Stimulated activated naive CD8-positive, alpha-beta T cell treated with anti-CD3 and anti-CD28 coated beads, Interleukin-15, amount 100 ng/mL, for 72 hours (primary cell): ENCODE results near the gene NTN3.
A peak's percentile ranks its signal among the peaks of the same experiment; 100 is the strongest.
"Not testable (repeated sequence)": the region's sequence is repeated elsewhere in the genome, so short reads cannot be mapped to it uniquely, and the experiment has no call there.

Source experiments
- ATAC-seq: fragments of 150-1000 bp; cut with Tn5 transposase; 2 replicates; pipeline ENCODE4 v1.10.0; 2021; ENCODE audit warnings: mild to moderate bottlenecking, moderate library complexity
- DNase-seq, 2 donors: peaks; one replicate each; pipeline ENCODE4 v3.0.0; 2021 to 2022
- H3K27ac Mint-ChIP-seq, 2 donors: one replicate each; pipeline ENCODE4 v1.8.0; 2022; ENCODE audit warnings: mild to moderate bottlenecking in 2 of 2, mixed read lengths in 2 of 2, moderate library complexity in 2 of 2
- H3K27me3 Mint-ChIP-seq: one replicate; pipeline ENCODE4 v1.8.0; 2022; ENCODE audit warnings: mixed read lengths
- H3K4me1 Mint-ChIP-seq: one replicate; pipeline ENCODE4 v1.8.0; 2022; ENCODE audit warnings: mild to moderate bottlenecking, mixed read lengths
- H3K4me3 Mint-ChIP-seq, 2 donors: one replicate each; pipeline ENCODE4 v1.8.0; 2022; ENCODE audit warnings: mild to moderate bottlenecking in 2 of 2, mixed read lengths in 2 of 2, moderate library complexity in 1 of 2
- H3K9me3 Mint-ChIP-seq, 2 donors: one replicate each; pipeline ENCODE4 v1.8.0; 2022; ENCODE audit warnings: mixed read lengths in 2 of 2

The NTN3 gene

GRCh38 chr16:2435236-2435635 lies 35.9 kb upstream of the NTN3 start:
- not testable (repeated sequence) for DNase-seq, H3K9me3 Mint-ChIP-seq, ATAC-seq, H3K27me3 Mint-ChIP-seq, H3K27ac Mint-ChIP-seq, H3K4me3 Mint-ChIP-seq
- H3K4me1 Mint-ChIP-seq: peaks cover 16% of the 10 kb centered on the region

- H3K27me3 Mint-ChIP-seq: no peaks in the 10 kb centered on the region
- DNase-seq: no peak
- H3K9me3 Mint-ChIP-seq: no peaks in the 10 kb centered on the region
- H3K4me3 Mint-ChIP-seq: no peak overlapping the region
- ATAC-seq: no peak
- H3K4me1 Mint-ChIP-seq: peaks cover 8% of the 10 kb centered on the region
- no peak overlapping the region for H3K27ac Mint-ChIP-seq
These were observed 35.0 kb upstream of the NTN3 start for GRCh38 chr16:2436110-2436509.

GRCh38 chr16:2437032-2437790 lies 33.9 kb upstream of the NTN3 start:
- no peaks in the 10 kb centered on the region for H3K27me3 Mint-ChIP-seq
- peaks cover 8% of the 10 kb centered on the region for H3K4me1 Mint-ChIP-seq
- no peaks in the 10 kb centered on the region for H3K9me3 Mint-ChIP-seq
- ATAC-seq: no peak
- H3K4me3 Mint-ChIP-seq: no peak overlapping the region
- DNase-seq: no peak
- no peak overlapping the region for H3K27ac Mint-ChIP-seq

- Mint-ChIP-seq H3K9me3 (no peaks in the 10 kb centered on the region), H3K4me3 (no peak overlapping the region), H3K27ac (peak overlapping the region in 1 of 2 donors; percentile 33), H3K4me1 (peaks cover 8% of the 10 kb centered on the region), H3K27me3 (no peaks in the 10 kb centered on the region)
- DNase-seq (no peak), ATAC-seq (no peak)
These were observed 33.0 kb upstream of the NTN3 start for GRCh38 chr16:2438121-2438520.

- Mint-ChIP-seq H3K9me3 (no peaks in the 10 kb centered on the region), H3K4me1 (peaks cover 8% of the 10 kb centered on the region), H3K27me3 (no peaks in the 10 kb centered on the region), H3K27ac (no peak overlapping the region), H3K4me3 (no peak overlapping the region)
- DNase-seq (no peak), ATAC-seq (no peak)
These were observed 31.5 kb upstream of the NTN3 start for GRCh38 chr16:2439598-2439997.

DNA sequence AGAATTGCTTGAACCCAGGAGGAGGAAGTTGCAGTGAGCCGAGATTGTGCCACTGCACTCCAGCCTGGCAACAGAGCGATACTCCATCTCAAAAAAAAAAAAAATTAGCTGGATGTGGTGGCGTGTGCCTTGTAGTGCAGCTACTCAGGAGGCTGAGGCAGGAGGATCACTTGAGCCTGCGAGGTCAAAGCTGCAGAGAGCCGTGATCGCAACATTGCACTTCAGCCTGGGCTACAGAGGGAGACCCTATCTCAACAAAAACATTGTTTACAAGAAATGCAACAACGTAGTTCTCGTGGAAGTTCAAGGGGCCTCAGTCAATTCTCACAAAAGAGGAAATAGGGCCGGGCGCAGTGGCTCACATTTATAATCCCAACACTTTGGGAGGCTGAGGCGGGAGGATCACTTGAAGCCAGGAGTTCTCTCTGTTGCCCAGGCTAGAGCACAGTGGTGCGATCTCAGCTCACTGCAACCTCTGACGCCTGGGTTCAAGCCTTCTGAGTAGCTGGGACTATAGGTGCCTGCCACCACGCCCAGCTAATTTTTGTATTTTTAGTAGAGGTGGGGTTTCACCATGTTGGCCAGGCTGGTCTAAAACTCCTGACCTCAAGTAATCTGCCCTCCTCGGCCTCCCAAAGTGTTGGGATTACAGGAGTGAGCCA lies 29.8 kb upstream of the NTN3 start:
- not testable (repeated sequence) for H3K27ac Mint-ChIP-seq, ATAC-seq

DNA sequence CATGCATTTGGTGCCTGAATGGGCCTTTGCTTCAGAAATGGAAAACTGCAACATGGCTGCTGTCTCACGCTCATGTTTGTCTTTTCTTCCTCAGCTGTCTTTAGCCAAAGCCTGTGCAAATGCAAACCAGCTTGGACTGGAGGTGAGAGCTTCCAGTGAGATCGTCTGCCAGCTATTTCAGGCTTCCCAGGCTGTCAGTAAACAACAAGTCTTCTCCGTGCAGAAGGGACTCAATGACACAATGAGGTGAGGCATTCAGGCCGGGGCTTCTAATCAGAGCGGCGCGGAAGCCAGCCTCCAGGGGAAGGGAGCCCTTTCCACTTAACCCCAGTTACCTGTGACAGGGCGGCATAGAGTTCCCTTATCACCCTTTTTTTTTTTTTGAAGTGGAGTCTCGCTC lies 27.5 kb upstream of the NTN3 start:
- Mint-ChIP-seq H3K9me3 (no peaks in the 10 kb centered on the region), H3K4me3 (no peak overlapping the region), H3K27ac (no peak overlapping the region), H3K4me1 (peaks cover 8% of the 10 kb centered on the region), H3K27me3 (no peaks in the 10 kb centered on the region)
- DNase-seq (no peak), ATAC-seq (no peak)

More for the DNA sequence above, 29.8 kb upstream of the NTN3 start:
- not testable (repeated sequence) for H3K4me3 Mint-ChIP-seq, H3K4me1 Mint-ChIP-seq, H3K27me3 Mint-ChIP-seq, H3K9me3 Mint-ChIP-seq, DNase-seq

- Mint-ChIP-seq H3K27ac (no peak overlapping the region), H3K9me3 (no peaks in the 10 kb centered on the region), H3K27me3 (no peaks in the 10 kb centered on the region), H3K4me3 (no peak overlapping the region), H3K4me1 (no peaks in the 10 kb centered on the region)
- DNase-seq: no peak
- no peak for ATAC-seq
These were observed 23.0 kb upstream of the NTN3 start for GRCh38 chr16:2447920-2448583.

- H3K4me1 Mint-ChIP-seq: no peaks in the 10 kb centered on the region
- DNase-seq: no peak
- no peak for ATAC-seq
- H3K9me3 Mint-ChIP-seq: no peaks in the 10 kb centered on the region
- H3K4me3 Mint-ChIP-seq: no peak overlapping the region
- H3K27me3 Mint-ChIP-seq: no peaks in the 10 kb centered on the region
- no peak overlapping the region for H3K27ac Mint-ChIP-seq
These were observed 22.0 kb upstream of the NTN3 start for GRCh38 chr16:2449118-2449517.

DNA sequence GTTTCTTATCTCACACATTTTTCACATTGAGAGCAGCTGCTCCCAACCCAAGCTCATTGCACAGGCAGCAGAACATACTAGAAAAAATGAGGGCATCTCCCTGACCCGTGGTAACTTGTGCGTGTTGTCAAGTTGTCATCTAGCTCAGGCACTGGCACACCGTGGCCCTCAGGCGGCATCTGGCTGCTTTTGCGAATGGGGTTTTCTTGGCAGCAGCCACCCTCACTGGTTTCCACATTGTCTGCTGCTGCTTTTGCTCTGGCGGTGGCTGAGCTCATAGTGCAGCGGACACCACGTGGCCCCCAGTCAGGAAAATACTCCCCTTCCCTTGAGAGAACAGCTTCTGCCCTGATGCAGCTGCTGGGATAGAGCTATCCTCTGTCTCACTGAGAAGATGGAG lies 20.6 kb upstream of the NTN3 start:
- Mint-ChIP-seq H3K27me3 (no peaks in the 10 kb centered on the region), H3K4me1 (no peaks in the 10 kb centered on the region), H3K9me3 (no peaks in the 10 kb centered on the region), H3K4me3 (no peak overlapping the region), H3K27ac (no peak overlapping the region)
- ATAC-seq (no peak), DNase-seq (no peak)

GRCh38 chr16:2450975-2451381 lies 20.1 kb upstream of the NTN3 start:
- H3K9me3 Mint-ChIP-seq: no peaks in the 10 kb centered on the region
- no peak overlapping the region for H3K4me3 Mint-ChIP-seq
- ATAC-seq (peak; percentile 45), DNase-seq (no peak)
- H3K27ac Mint-ChIP-seq: no peak overlapping the region
- no peaks in the 10 kb centered on the region for H3K4me1 Mint-ChIP-seq
- H3K27me3 Mint-ChIP-seq: no peaks in the 10 kb centered on the region

- Mint-ChIP-seq H3K27me3 (no peaks in the 10 kb centered on the region), H3K27ac (peak overlapping the region in 1 of 2 donors; percentile 63), H3K9me3 (no peaks in the 10 kb centered on the region), H3K4me3 (no peak overlapping the region), H3K4me1 (no peaks in the 10 kb centered on the region)
- DNase-seq (no peak), ATAC-seq (no peak)
These were observed 19.2 kb upstream of the NTN3 start for GRCh38 chr16:2451851-2452320.

- DNase-seq (no peak), ATAC-seq (no peak)
- Mint-ChIP-seq H3K27me3 (no peaks in the 10 kb centered on the region), H3K4me1 (no peaks in the 10 kb centered on the region), H3K9me3 (no peaks in the 10 kb centered on the region), H3K27ac (no peak overlapping the region), H3K4me3 (no peak overlapping the region)
These were observed 18.4 kb upstream of the NTN3 start for GRCh38 chr16:2452650-2453049.

GRCh38 chr16:2455081-2455845 lies 15.8 kb upstream of the NTN3 start:
- Mint-ChIP-seq H3K4me3 (no peak overlapping the region), H3K27me3 (no peaks in the 10 kb centered on the region), H3K4me1 (peaks cover 17% of the 10 kb centered on the region), H3K9me3 (no peaks in the 10 kb centered on the region), H3K27ac (peak overlapping the region in 1 of 2 donors; percentile 71)
- no peak for ATAC-seq
- no peak for DNase-seq

- H3K27me3 Mint-ChIP-seq: no peaks in the 10 kb centered on the region
- no peak overlapping the region for H3K27ac Mint-ChIP-seq
- H3K9me3 Mint-ChIP-seq: no peaks in the 10 kb centered on the region
- ATAC-seq (no peak), DNase-seq (no peak)
- no peak overlapping the region for H3K4me3 Mint-ChIP-seq
- peaks cover 22% of the 10 kb centered on the region for H3K4me1 Mint-ChIP-seq
These were observed 14.4 kb upstream of the NTN3 start for GRCh38 chr16:2456551-2457153.
